ENCODE results near the gene SCAF4. TPM values are rescaled to one million over a fixed set of nuclear protein-coding genes. Genes with fewer than 3 reads are reported as not detected.

The SCAF4 gene
- total and polyA plus RNA-seq, 10 of the 15 experiments (the other 5 are each of a cell fraction or from before 2014, with no cell fraction given): 4.3 to 49.3 (median 16.0) TPM

DNA sequence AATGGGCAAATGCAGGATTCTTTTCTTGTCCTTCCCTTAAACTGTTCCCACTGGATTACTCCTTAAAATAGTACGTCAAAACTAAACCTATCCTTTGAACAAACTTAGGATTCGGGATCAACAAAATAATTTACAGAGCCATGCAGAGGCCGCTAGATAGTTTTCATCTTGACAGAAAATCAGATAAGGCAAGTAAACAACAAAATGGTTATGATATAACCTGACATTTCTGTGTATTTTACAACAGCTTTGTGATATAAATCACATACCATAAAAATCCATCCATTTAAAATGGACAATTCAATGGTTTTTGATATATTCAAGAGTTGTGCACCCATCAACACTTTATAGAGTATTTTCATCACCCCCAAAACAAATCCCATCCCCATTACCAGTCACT is 11.2 kb downstream of the SCAF4 start (continued):
- TF ChIP-seq ZNF592 (IDR thresholded peaks at IDR 0.05): no peak
- TF ChIP-seq ESRRA (IDR thresholded peaks at IDR 0.05; ENCODE audit: low read length): no peak
- TF ChIP-seq PKNOX1 (IDR thresholded peaks at IDR 0.05): no peak
- no peak for TF ChIP-seq ZNF24 (IDR thresholded peaks at IDR 0.05)
- TF ChIP-seq NFXL1 (IDR thresholded peaks at IDR 0.05; ENCODE audit: borderline replicate concordance): no peak
- no peak for TF ChIP-seq CTCF (IDR thresholded peaks at IDR 0.05 in 2 of 3, conservative IDR thresholded peaks at IDR 0.05 in 1 of 3; ENCODE audit: control insufficient read depth in 2 of 3, extremely low read depth in 1 of 3, insufficient read depth in 1 of 3, low read depth in 3 of 3, low read length in 3 of 3)
- no peak for TF ChIP-seq MYB (IDR thresholded peaks at IDR 0.05; ENCODE audit: borderline replicate concordance, low read depth, low read length)
- TF ChIP-seq EED (IDR thresholded peaks at IDR 0.05; ENCODE audit: low read depth): no peak
- no peak for TF ChIP-seq POLR2AphosphoS5 (IDR thresholded peaks at IDR 0.05; ENCODE audit: low read length)
